Stomach smooth muscle (tissue), 2 donors: Measurements from ENCODE around the gene ZNF235.

ENCODE experiments used
- H3K27ac ChIP-seq: one replicate; pipeline ENCODE4 v1.7.0; 2013; ENCODE audit warnings: mild to moderate bottlenecking, low read length, inconsistent platforms
- H3K27me3 ChIP-seq, 2 donors: one replicate each; pipeline ENCODE4 v1.7.0; 2013; ENCODE audit warnings: low read length in 2 of 2; ENCODE audit not compliant: insufficient read depth in 2 of 2, control insufficient read depth in 1 of 2
- H3K36me3 ChIP-seq, 2 donors: one replicate each; pipeline ENCODE4 v1.7.0; 2013; ENCODE audit warnings: low read length in 2 of 2; ENCODE audit not compliant: control insufficient read depth in 2 of 2, insufficient read depth in 2 of 2
- H3K4me1 ChIP-seq: one replicate; pipeline ENCODE4 v1.7.0; 2013; ENCODE audit warnings: low read length; ENCODE audit not compliant: control insufficient read depth, insufficient read depth
- H3K4me3 ChIP-seq, 2 donors: one replicate each; pipeline ENCODE4 v1.7.0; 2013; ENCODE audit warnings: low read length in 2 of 2
- H3K9ac ChIP-seq, 2 donors: one replicate each; pipeline ENCODE4 v1.7.0; 2013; ENCODE audit warnings: low read length in 2 of 2, mild to moderate bottlenecking in 1 of 2
- H3K9me3 ChIP-seq, 2 donors: one replicate each; pipeline ENCODE4 v1.7.0; 2013; ENCODE audit warnings: low read length in 2 of 2; ENCODE audit not compliant: control insufficient read depth in 2 of 2
- donor health status: healthy.
- donor health status: Pancreatic carcinoma.

ZNF235 gene

GRCh38 chr19:44305457-44305856 lies 632 bp upstream of the ZNF235 start:
- H3K4me3 ChIP-seq, result peak overlapping the region; percentile 93 to 95
- H3K36me3 ChIP-seq, result peaks cover 3 to 8% of the 10 kb centered on the region in 2 donors
- peaks cover 6 to 7% of the 10 kb centered on the region in 2 donors for H3K9me3 ChIP-seq
- no peak overlapping the region for H3K9ac ChIP-seq
- no peaks in the 10 kb centered on the region for H3K27me3 ChIP-seq
- H3K27ac ChIP-seq, result no peak overlapping the region
- H3K4me1 ChIP-seq, result peaks cover 5% of the 10 kb centered on the region

DNA sequence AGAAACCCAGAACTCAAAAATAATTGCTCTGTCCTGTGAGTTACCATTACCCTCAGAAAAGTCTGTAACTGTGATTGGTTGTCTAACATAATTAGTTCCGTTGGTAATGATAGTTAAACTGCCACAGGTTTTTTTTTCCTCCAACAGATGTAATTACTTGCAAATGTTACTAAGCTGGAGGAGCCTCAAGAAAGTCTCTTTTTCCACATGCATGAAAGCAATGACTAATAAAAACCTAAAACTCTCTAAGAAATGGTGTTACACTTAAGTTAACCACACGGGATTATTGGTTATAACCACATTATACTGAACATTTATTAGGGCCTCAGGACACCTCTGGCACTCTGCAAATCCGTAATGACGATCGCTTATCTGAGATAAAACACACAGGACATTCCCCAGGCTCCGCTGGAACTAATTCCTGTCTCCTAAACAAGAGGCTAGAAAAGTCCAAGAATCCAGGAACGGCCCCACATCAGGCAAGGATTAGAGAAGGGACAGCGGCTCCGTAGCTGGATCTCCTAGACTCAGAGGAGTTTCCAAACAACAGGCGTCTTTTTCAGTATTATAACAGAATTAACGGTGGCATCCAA lies 753 bp downstream of the ZNF235 start:
- Histone ChIP-seq H3K4me1 (peaks cover 5% of the 10 kb centered on the region), H3K9ac (peak overlapping the region; percentile 70 to 89), H3K9me3 (peaks cover 0 to 6% of the 10 kb centered on the region in 2 donors), H3K4me3 (peak overlapping the region; percentile 93 to 95), H3K27ac (peak overlapping the region; percentile 69), H3K36me3 (peaks cover 16 to 17% of the 10 kb centered on the region in 2 donors), H3K27me3 (no peaks in the 10 kb centered on the region)

DNA sequence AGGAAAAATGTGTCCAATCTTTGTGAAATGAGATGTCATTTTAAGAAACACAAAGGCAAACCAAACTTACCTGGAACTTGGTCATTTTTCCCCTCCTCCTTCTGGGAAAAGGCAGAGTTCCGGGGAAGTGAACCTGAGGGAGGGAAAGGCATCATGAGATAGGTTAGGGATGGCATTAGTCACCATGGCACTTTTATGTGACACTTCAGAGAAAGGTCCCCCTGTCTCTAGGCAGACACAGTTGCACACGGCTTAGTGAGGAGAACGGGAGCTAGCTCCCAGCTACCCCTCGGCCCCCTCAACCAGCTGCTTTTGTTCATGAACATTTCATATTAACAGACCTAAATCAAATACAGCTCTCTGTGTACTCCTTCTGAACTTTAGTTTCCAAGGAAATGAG lies 1.5 kb downstream of the ZNF235 start:
- Histone ChIP-seq H3K27me3 (no peaks in the 10 kb centered on the region), H3K36me3 (peaks cover 22 to 24% of the 10 kb centered on the region in 2 donors), H3K9me3 (peaks cover 0 to 6% of the 10 kb centered on the region in 2 donors), H3K4me3 (peak overlapping the region in 1 of 2 donors; percentile 95), H3K27ac (no peak overlapping the region), H3K4me1 (peaks cover 5% of the 10 kb centered on the region), H3K9ac (no peak overlapping the region)

- Histone ChIP-seq H3K9me3 (peaks cover 21 to 34% of the 10 kb centered on the region in 2 donors), H3K4me3 (no peak overlapping the region), H3K4me1 (no peaks in the 10 kb centered on the region), H3K9ac (no peak overlapping the region), H3K27me3 (no peaks in the 10 kb centered on the region), H3K36me3 (peaks cover 25 to 30% of the 10 kb centered on the region in 2 donors), H3K27ac (no peak overlapping the region)
Observed at GRCh38 chr19:44284968-44285367, 19.9 kb downstream of the ZNF235 start.

GRCh38 chr19:44282846-44283245 lies 22.0 kb downstream of the ZNF235 start:
- no peak overlapping the region for H3K9ac ChIP-seq
- peaks cover 13 to 26% of the 10 kb centered on the region in 2 donors for H3K9me3 ChIP-seq

GRCh38 chr19:44280916-44281315 lies 23.9 kb downstream of the ZNF235 start:
- no peak overlapping the region for H3K27ac ChIP-seq
- no peak overlapping the region for H3K9ac ChIP-seq
- peaks cover 0 to 2% of the 10 kb centered on the region in 2 donors for H3K36me3 ChIP-seq
- no peaks in the 10 kb centered on the region for H3K27me3 ChIP-seq
- no peaks in the 10 kb centered on the region for H3K4me1 ChIP-seq
- H3K9me3 ChIP-seq, result peaks cover 9 to 18% of the 10 kb centered on the region in 2 donors
- no peak overlapping the region for H3K4me3 ChIP-seq

More at GRCh38 chr19:44282846-44283245, 22.0 kb downstream of the ZNF235 start:
- Histone ChIP-seq H3K27me3 (no peaks in the 10 kb centered on the region), H3K27ac (no peak overlapping the region), H3K4me1 (no peaks in the 10 kb centered on the region), H3K4me3 (no peak overlapping the region), H3K36me3 (peaks cover 10 to 11% of the 10 kb centered on the region in 2 donors)

DNA sequence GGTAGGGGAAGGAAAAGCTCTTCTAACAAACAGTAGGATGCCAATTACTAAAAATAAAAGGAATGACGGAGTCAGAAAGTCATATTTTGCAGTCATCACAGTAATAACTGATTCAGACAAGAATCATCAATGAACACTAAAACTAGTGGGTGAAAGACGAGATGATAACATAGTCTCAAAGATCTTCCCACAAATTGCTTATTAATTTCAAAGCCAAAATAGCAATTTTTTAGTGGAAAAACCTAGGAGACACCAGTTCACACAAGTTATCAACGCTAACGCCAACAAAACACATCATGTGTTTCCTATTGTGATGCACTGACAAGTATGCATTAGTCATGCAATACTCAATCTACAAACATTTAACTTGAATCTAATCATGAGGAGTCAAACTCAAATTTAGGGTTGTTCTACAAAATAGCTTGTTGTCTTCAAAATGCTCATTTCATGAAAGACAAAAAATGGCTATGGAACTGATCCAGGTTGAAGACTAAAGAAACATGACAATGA lies 26.6 kb downstream of the ZNF235 start:
- H3K27ac ChIP-seq, result no peak overlapping the region
- H3K36me3 ChIP-seq, result peaks cover 9 to 10% of the 10 kb centered on the region in 2 donors
- H3K9me3 ChIP-seq, result peaks cover 15 to 24% of the 10 kb centered on the region in 2 donors
- H3K4me3 ChIP-seq, result no peak overlapping the region
- no peaks in the 10 kb centered on the region for H3K4me1 ChIP-seq
- no peaks in the 10 kb centered on the region for H3K27me3 ChIP-seq
- no peak overlapping the region for H3K9ac ChIP-seq

DNA sequence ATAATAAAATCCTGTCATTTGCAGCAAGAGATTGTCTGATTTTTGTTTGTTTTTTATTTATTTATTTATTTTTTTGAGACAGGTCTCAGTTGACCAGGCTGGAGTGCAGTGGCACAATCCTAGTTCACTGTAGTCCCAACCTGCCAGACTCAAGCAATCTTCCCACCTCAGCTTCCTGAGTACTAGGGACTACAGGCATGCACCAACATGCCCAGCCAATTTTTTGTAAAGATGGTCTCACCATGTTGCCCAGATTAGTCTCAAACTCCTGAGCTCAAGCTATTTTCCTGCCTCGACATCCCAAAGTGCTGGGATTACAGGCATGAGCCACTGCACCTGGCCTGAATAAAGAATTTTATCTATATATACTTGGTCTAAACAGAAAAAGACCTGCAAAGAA lies 27.5 kb downstream of the ZNF235 start:
- Histone ChIP-seq H3K36me3 (peaks cover 9 to 13% of the 10 kb centered on the region in 2 donors), H3K27me3 (no peaks in the 10 kb centered on the region), H3K27ac (no peak overlapping the region), H3K9ac (no peak overlapping the region), H3K4me3 (no peak overlapping the region), H3K9me3 (peaks cover 18 to 21% of the 10 kb centered on the region in 2 donors), H3K4me1 (no peaks in the 10 kb centered on the region)

DNA sequence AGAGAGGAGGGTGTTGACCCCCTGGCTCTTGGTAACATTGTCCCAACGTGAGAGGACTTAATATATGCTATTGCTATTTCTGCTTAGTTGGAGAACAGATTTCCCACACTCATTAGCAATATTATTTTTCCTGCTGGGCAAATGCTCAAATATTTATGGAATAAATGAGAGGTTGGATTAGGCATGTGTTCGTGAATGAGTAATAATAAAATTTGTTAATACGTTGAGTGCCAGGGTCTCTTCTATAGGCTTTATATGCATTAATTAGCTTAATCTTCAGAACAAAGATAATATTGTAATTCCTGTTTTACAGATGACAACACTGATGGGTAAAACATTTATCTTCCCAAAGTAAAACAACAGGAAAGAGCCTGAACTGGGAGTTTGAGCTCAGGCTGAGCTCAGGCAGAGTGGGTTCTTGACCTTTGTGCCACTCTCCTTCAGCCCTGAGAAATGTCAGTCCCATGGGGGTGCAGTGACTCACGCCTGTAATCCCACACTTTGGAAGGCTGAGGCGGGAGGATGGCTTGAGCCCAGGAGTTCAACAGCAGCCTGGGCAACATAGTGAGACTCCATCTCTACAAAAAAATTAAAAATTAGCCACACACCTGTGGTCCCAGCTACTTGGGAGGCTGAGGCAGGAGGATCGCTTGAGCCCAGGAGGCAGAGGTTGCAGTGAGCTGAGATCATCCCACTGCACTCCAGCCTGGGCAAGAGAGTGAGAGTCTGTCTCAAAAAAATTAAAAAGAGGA lies 44.0 kb downstream of the ZNF235 start:
- no peak overlapping the region for H3K9ac ChIP-seq
- H3K36me3 ChIP-seq, result peaks cover under 1% of the 10 kb centered on the region in 2 donors
- H3K27ac ChIP-seq, result no peak overlapping the region
- peak overlapping the region in 1 of 2 donors; percentile 73 for H3K4me3 ChIP-seq
- peaks cover 3 to 28% of the 10 kb centered on the region in 2 donors for H3K9me3 ChIP-seq
- no peaks in the 10 kb centered on the region for H3K27me3 ChIP-seq
- no peaks in the 10 kb centered on the region for H3K4me1 ChIP-seq

- H3K27me3 ChIP-seq, result no peaks in the 10 kb centered on the region
- peak overlapping the region in 1 of 2 donors; percentile 73 for H3K4me3 ChIP-seq
- no peaks in the 10 kb centered on the region for H3K36me3 ChIP-seq
- peak overlapping the region; percentile 4 for H3K27ac ChIP-seq
- no peaks in the 10 kb centered on the region for H3K4me1 ChIP-seq
- peak overlapping the region in 1 of 2 donors; percentile 30 for H3K9ac ChIP-seq
- peaks cover 3 to 33% of the 10 kb centered on the region in 2 donors for H3K9me3 ChIP-seq
Observed at GRCh38 chr19:44260343-44260681, 44.5 kb downstream of the ZNF235 start.
